GM12872 (cell line): ENCODE data around the gene ZNF837.

Experiments used
- TF ChIP-seq, protein P1 (sequence below): IDR thresholded peaks from 3 replicates; pipeline ENCODE4 v1.5.1; 2011; ENCODE audit warnings: low read depth, mild to moderate bottlenecking, low read length, moderate library complexity; ENCODE audit not compliant: insufficient read depth

ZNF837 gene

DNA sequence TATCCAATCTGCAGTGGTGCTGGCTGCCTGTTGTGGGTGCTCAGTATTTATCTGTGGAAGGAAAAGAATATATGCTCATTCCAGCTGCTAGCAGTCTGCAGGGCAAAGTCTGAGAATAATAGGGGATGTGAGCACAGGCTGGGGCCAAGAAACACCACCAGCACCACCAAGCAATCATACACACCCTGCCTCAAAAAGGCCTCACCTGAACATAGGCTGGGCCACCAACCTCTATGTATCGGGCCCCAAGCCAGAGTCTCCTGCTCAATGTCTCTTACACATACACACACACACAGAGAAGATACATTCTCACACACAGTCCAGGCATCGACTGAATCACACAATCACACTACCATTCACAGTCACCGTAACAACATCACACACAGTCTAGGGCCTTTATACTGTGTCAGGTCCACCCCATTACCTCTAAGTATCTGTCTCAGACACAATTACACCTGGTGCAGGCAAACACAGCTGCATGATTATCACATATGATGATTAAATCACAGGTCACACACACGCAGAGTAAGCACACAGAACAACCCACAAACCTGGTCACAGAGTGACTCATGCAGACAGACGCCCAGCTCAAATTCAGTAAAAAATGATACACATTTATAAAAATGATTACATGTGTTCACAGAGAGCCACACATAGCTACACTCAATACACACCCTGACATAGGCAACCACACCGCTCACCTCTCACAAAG is 55.4 kb downstream of the ZNF837 start:
- TF ChIP-seq, protein P1, sequence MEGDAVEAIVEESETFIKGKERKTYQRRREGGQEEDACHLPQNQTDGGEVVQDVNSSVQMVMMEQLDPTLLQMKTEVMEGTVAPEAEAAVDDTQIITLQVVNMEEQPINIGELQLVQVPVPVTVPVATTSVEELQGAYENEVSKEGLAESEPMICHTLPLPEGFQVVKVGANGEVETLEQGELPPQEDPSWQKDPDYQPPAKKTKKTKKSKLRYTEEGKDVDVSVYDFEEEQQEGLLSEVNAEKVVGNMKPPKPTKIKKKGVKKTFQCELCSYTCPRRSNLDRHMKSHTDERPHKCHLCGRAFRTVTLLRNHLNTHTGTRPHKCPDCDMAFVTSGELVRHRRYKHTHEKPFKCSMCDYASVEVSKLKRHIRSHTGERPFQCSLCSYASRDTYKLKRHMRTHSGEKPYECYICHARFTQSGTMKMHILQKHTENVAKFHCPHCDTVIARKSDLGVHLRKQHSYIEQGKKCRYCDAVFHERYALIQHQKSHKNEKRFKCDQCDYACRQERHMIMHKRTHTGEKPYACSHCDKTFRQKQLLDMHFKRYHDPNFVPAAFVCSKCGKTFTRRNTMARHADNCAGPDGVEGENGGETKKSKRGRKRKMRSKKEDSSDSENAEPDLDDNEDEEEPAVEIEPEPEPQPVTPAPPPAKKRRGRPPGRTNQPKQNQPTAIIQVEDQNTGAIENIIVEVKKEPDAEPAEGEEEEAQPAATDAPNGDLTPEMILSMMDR = no peak

DNA sequence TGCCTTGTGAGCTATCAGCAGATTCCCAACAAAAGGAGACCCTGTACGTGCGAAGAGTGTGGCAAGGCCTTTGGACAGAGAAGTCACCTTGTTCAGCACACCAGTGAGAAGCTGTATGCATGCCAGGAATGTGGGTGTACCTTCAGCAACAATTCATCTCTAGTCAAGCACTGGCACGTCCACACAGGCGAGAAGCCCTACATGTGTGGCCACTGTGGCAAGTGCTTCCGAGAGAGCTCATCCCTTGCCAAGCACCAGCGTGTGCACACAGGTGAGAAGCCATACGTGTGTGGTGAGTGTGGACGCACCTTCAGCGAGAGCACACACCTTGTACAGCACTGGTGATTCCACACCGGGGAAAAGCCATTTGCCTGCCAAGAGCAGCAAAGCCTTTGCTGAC is 61.6 kb downstream of the ZNF837 start:
- TF ChIP-seq, protein P1 = no peak

DNA sequence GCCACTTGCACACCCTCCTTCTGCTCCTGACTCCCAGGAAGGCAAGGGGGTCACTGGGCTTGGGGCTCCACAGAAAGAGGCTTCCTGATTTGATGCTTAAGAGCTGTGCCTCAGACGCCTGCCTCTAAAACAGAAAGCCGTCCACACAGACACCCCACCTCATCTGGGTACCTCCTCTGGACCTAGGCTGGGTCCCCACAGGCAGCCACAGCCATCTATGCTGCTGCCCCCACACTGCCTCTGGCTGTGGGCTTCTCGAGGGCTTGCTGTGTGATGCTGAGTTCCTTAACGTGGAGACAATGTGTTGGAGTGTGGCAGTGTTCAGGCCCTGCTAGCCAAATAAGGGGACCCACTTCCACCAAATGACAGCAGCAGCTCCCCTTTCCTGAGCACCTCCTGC is 62.5 kb downstream of the ZNF837 start:
- TF ChIP-seq, protein P1 = no peak
